ENCODE measurements around the gene ESRRA.

Gene ESRRA

GRCh38 chr11:64343767-64344559 lies 38.6 kb downstream of the ESRRA start:
- H3K36me3 ChIP-seq (ENCODE audit: control insufficient read depth, insufficient read depth, low read length): peaks cover 7% of the 10 kb centered on the region
- no peak overlapping the region for H3K9ac ChIP-seq (ENCODE audit: low read depth, low read length)
- peaks cover 6% of the 10 kb centered on the region for H3K4me1 ChIP-seq (ENCODE audit: control insufficient read depth, insufficient read depth, low read length)

GRCh38 chr11:64344787-64345186 lies 39.5 kb downstream of the ESRRA start:
- no peak overlapping the region for H3K4me3 ChIP-seq (ENCODE audit: low read depth, low read length)
- no peak overlapping the region for H3K9ac ChIP-seq (ENCODE audit: low read depth, low read length)
- no peaks in the 10 kb centered on the region for H3K27me3 ChIP-seq (ENCODE audit: control insufficient read depth, insufficient read depth, low read length)
- no peaks in the 10 kb centered on the region for H3K9me3 ChIP-seq (ENCODE audit: control insufficient read depth, insufficient read depth, low read length)
- H3K36me3 ChIP-seq (ENCODE audit: control insufficient read depth, insufficient read depth, low read length): peaks cover 7% of the 10 kb centered on the region
- H3K4me1 ChIP-seq (ENCODE audit: control insufficient read depth, insufficient read depth, low read length): peaks cover 6% of the 10 kb centered on the region

More at GRCh38 chr11:64343767-64344559, 38.6 kb downstream of the ESRRA start:
- Histone ChIP-seq H3K27me3 (ENCODE audit: control insufficient read depth, insufficient read depth, low read length) (peaks cover 3% of the 10 kb centered on the region), H3K9me3 (ENCODE audit: control insufficient read depth, insufficient read depth, low read length) (no peaks in the 10 kb centered on the region), H3K4me3 (ENCODE audit: low read depth, low read length) (no peak overlapping the region)

DNA sequence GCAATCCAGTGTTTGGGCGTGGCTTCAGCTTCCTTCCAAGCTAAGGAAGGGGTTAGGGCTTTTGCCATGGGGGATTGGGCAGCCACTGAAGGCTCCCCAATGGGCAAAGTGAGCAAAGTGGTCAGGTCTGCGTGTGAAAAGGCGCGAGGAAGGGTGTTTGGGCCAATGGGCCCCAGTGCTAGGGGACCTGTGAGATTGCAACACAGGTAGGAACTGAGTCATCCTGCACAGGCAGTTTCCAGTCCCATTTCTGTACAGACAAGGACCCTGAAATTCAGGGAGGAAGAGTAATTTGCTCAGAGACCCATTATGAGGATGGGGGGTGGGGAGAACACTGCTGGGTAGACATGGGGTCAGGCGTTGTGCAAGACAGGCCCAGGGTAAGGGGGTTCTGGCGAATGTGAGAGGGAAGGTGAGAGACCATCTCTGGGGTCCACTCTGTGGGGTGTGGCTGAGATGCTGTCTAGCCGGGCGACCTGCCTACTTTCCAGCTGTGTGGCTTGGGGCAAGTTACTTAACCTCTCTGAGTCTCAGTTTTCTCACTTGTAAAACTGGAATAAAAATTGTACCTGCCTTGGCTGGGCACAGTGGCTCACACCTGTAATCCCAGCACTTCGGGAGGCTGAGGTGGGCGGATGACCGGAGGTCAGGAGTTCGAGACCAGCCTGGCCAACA lies 42.0 kb downstream of the ESRRA start:
- H3K4me1 ChIP-seq (ENCODE audit: control insufficient read depth, insufficient read depth, low read length): peaks cover 2% of the 10 kb centered on the region
- H3K9ac ChIP-seq (ENCODE audit: low read depth, low read length): no peak overlapping the region
- H3K27me3 ChIP-seq (ENCODE audit: control insufficient read depth, insufficient read depth, low read length): no peaks in the 10 kb centered on the region
- no peaks in the 10 kb centered on the region for H3K9me3 ChIP-seq (ENCODE audit: control insufficient read depth, insufficient read depth, low read length)
- H3K4me3 ChIP-seq (ENCODE audit: low read depth, low read length): no peak overlapping the region
- peaks cover 7% of the 10 kb centered on the region for H3K36me3 ChIP-seq (ENCODE audit: control insufficient read depth, insufficient read depth, low read length)

DNA sequence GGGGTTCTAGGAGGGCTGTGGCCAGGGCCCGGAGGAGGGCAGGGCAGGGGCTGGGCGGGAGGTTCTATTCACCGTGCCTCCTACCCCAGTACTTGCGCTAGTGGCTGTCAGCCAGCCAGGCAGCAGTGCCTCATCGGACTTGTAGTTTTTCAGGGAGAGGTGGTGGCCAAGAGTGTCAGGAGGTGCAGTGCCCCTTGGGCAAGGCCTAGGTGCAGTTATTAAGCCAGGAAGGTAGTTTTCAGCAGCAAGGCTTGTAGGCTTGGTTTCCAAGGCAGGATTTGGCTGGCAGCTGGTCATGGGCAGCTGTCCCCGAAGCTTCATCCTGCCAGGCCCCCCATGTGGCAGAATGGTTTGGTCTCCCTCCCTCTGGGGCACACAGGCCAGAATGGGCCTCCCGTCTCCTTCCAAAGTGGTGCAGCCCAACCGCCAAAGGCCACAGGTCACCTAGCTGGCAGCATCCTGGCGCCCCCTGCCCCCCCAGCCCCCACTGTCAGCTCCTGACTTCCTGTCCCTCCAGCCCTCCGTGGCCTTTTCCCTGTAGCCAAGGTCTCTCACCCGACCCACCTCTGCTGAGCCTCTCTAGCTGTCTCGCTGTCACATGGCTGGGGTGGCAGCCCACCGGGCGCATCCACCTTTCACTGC lies 43.2 kb downstream of the ESRRA start:
- H3K9me3 ChIP-seq (ENCODE audit: control insufficient read depth, insufficient read depth, low read length): no peaks in the 10 kb centered on the region
- H3K4me3 ChIP-seq (ENCODE audit: low read depth, low read length): no peak overlapping the region
- peaks cover 8% of the 10 kb centered on the region for H3K36me3 ChIP-seq (ENCODE audit: control insufficient read depth, insufficient read depth, low read length)
- no peaks in the 10 kb centered on the region for H3K27me3 ChIP-seq (ENCODE audit: control insufficient read depth, insufficient read depth, low read length)
- H3K9ac ChIP-seq (ENCODE audit: low read depth, low read length): no peak overlapping the region
- H3K4me1 ChIP-seq (ENCODE audit: control insufficient read depth, insufficient read depth, low read length): peaks cover 1% of the 10 kb centered on the region

- Histone ChIP-seq H3K4me3 (ENCODE audit: low read depth, low read length) (no peak overlapping the region), H3K9ac (ENCODE audit: low read depth, low read length) (no peak overlapping the region), H3K36me3 (ENCODE audit: control insufficient read depth, insufficient read depth, low read length) (peaks cover 10% of the 10 kb centered on the region), H3K27me3 (ENCODE audit: control insufficient read depth, insufficient read depth, low read length) (no peaks in the 10 kb centered on the region), H3K9me3 (ENCODE audit: control insufficient read depth, insufficient read depth, low read length) (no peaks in the 10 kb centered on the region), H3K4me1 (ENCODE audit: control insufficient read depth, insufficient read depth, low read length) (no peaks in the 10 kb centered on the region)
Measured at GRCh38 chr11:64349025-64349387, 43.7 kb downstream of the ESRRA start.

GRCh38 chr11:64349404-64349803 lies 44.1 kb downstream of the ESRRA start:
- Histone ChIP-seq H3K4me3 (ENCODE audit: low read depth, low read length) (no peak overlapping the region), H3K27me3 (ENCODE audit: control insufficient read depth, insufficient read depth, low read length) (no peaks in the 10 kb centered on the region), H3K4me1 (ENCODE audit: control insufficient read depth, insufficient read depth, low read length) (no peaks in the 10 kb centered on the region), H3K9ac (ENCODE audit: low read depth, low read length) (no peak overlapping the region), H3K9me3 (ENCODE audit: control insufficient read depth, insufficient read depth, low read length) (no peaks in the 10 kb centered on the region), H3K36me3 (ENCODE audit: control insufficient read depth, insufficient read depth, low read length) (peaks cover 10% of the 10 kb centered on the region)

GRCh38 chr11:64351136-64351631 lies 45.9 kb downstream of the ESRRA start:
- peaks cover 6% of the 10 kb centered on the region for H3K36me3 ChIP-seq (ENCODE audit: control insufficient read depth, insufficient read depth, low read length)
- H3K9ac ChIP-seq (ENCODE audit: low read depth, low read length): no peak overlapping the region
- no peak overlapping the region for H3K4me3 ChIP-seq (ENCODE audit: low read depth, low read length)
- peaks cover 3% of the 10 kb centered on the region for H3K4me1 ChIP-seq (ENCODE audit: control insufficient read depth, insufficient read depth, low read length)
- no peaks in the 10 kb centered on the region for H3K27me3 ChIP-seq (ENCODE audit: control insufficient read depth, insufficient read depth, low read length)
- no peaks in the 10 kb centered on the region for H3K9me3 ChIP-seq (ENCODE audit: control insufficient read depth, insufficient read depth, low read length)

DNA sequence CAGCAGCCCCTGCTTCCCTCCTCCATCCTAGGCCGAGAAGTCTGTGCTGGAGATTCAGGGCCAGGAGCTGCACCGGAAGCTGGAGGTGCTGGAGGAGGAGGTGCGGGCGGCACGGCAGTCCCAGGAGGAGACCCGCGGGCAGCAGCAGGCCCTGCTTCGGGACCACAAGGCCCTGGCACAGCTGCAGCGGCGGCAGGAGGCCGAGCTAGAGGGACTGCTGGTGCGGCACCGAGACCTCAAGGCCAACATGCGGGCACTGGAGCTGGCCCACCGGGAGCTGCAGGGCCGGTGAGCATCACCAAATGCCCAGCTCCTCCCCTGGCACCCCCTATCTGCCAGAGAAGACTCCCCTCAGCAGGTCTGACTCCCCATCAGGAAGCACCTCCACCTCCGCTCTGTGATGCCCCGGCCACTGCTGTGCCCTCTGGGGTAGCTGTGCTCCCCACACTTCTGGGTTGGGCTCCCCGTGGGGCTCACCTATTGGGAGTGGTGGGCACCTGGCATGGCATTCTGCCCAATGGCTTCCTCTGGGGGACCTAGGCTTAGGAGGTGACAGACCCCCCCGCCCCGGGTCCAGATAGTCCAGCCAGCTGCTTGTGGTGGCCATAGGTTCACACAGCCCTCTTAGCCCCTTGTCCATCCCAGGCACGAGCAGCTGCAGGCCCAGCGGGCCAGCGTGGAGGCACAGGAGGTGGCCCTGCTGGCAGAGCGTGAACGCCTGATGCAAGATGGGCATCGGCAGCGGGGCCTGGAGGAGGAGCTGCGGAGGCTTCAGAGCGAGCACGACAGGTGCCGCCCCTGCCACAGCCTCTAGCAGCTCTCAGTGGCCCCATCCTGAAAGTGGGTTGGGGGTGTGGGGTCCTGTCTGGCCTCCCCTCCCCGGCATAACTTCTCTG lies 47.0 kb downstream of the ESRRA start:
- Histone ChIP-seq H3K36me3 (ENCODE audit: control insufficient read depth, insufficient read depth, low read length) (peaks cover 3% of the 10 kb centered on the region), H3K4me1 (ENCODE audit: control insufficient read depth, insufficient read depth, low read length) (peaks cover 6% of the 10 kb centered on the region), H3K4me3 (ENCODE audit: low read depth, low read length) (no peak overlapping the region), H3K27me3 (ENCODE audit: control insufficient read depth, insufficient read depth, low read length) (no peaks in the 10 kb centered on the region), H3K9ac (ENCODE audit: low read depth, low read length) (no peak overlapping the region), H3K9me3 (ENCODE audit: control insufficient read depth, insufficient read depth, low read length) (no peaks in the 10 kb centered on the region)

- no peaks in the 10 kb centered on the region for H3K27me3 ChIP-seq (ENCODE audit: control insufficient read depth, insufficient read depth, low read length)
- H3K36me3 ChIP-seq (ENCODE audit: control insufficient read depth, insufficient read depth, low read length): peaks cover 3% of the 10 kb centered on the region
- H3K4me3 ChIP-seq (ENCODE audit: low read depth, low read length): no peak overlapping the region
- no peaks in the 10 kb centered on the region for H3K9me3 ChIP-seq (ENCODE audit: control insufficient read depth, insufficient read depth, low read length)
- peaks cover 6% of the 10 kb centered on the region for H3K4me1 ChIP-seq (ENCODE audit: control insufficient read depth, insufficient read depth, low read length)
- no peak overlapping the region for H3K9ac ChIP-seq (ENCODE audit: low read depth, low read length)
Measured at GRCh38 chr11:64352995-64353714, 47.8 kb downstream of the ESRRA start.

- H3K9me3 ChIP-seq (ENCODE audit: control insufficient read depth, insufficient read depth, low read length): no peaks in the 10 kb centered on the region
- no peak overlapping the region for H3K9ac ChIP-seq (ENCODE audit: low read depth, low read length)
- no peak overlapping the region for H3K4me3 ChIP-seq (ENCODE audit: low read depth, low read length)
- peaks cover 6% of the 10 kb centered on the region for H3K4me1 ChIP-seq (ENCODE audit: control insufficient read depth, insufficient read depth, low read length)
- no peaks in the 10 kb centered on the region for H3K27me3 ChIP-seq (ENCODE audit: control insufficient read depth, insufficient read depth, low read length)
- H3K36me3 ChIP-seq (ENCODE audit: control insufficient read depth, insufficient read depth, low read length): peaks cover 3% of the 10 kb centered on the region
Measured at GRCh38 chr11:64353715-64354506, 48.6 kb downstream of the ESRRA start.

All from iPS-15b (cell line).